NCI-H69 (cell line): ENCODE data around the gene CYP2W1.
"Not testable (repeated sequence)": the region's sequence is repeated elsewhere in the genome, so short reads cannot be mapped to it uniquely, and the experiment has no call there.

ENCODE experiments used
- DNase-seq: peaks from one replicate; lab custom pipeline; 2025; lab: John Stamatoyannopoulos, UW

The CYP2W1 gene

GRCh38 chr7:983004-983615, at the start of gene CYP2W1:
Gene CYP2W1, plus strand, starts transcription at chr7:983181. Its CDS starts 31 bp downstream, at chr7:983212.
- no peak for DNase-seq

- DNase-seq: no peak
These were observed 48.4 kb upstream of the CYP2W1 start for GRCh38 chr7:934469-935163.

- DNase-seq: no peak
These were observed 47.7 kb upstream of the CYP2W1 start for GRCh38 chr7:935164-935873.

GRCh38 chr7:935874-936385, 47.1 kb upstream of the CYP2W1 start:
- no peak for DNase-seq

- peak; percentile 53 for DNase-seq
These were observed 46.5 kb upstream of the CYP2W1 start for GRCh38 chr7:936386-937054.

GRCh38 chr7:937856-938484, 45.0 kb upstream of the CYP2W1 start:
- no peak for DNase-seq

- no peak for DNase-seq
These were observed 44.3 kb upstream of the CYP2W1 start for GRCh38 chr7:938546-939185.

GRCh38 chr7:939843-940242, 43.1 kb upstream of the CYP2W1 start:
- DNase-seq: no peak

GRCh38 chr7:940599-941408, 42.2 kb upstream of the CYP2W1 start:
- DNase-seq: no peak

GRCh38 chr7:943793-944192, 39.2 kb upstream of the CYP2W1 start:
- not testable (repeated sequence) for DNase-seq

- no peak for DNase-seq
These were observed 38.2 kb upstream of the CYP2W1 start for GRCh38 chr7:944744-945143.

GRCh38 chr7:945147-945555, 37.8 kb upstream of the CYP2W1 start:
- no peak for DNase-seq

- DNase-seq: no peak
These were observed 37.3 kb upstream of the CYP2W1 start for GRCh38 chr7:945556-946255.

- DNase-seq: no peak
These were observed 36.6 kb upstream of the CYP2W1 start for GRCh38 chr7:946256-946996.

GRCh38 chr7:947391-948210, 35.4 kb upstream of the CYP2W1 start:
- DNase-seq: no peak

- DNase-seq: no peak
These were observed 33.7 kb upstream of the CYP2W1 start for GRCh38 chr7:949021-949934.

- DNase-seq: no peak
These were observed 31.0 kb upstream of the CYP2W1 start for GRCh38 chr7:951881-952547.
